Stomach smooth muscle (tissue), 2 donors: Measurements from ENCODE around the gene ATXN1.

Source experiments
- H3K27ac ChIP-seq: one replicate; pipeline ENCODE4 v1.7.0; 2013; ENCODE audit warnings: mild to moderate bottlenecking, low read length, inconsistent platforms
- H3K27me3 ChIP-seq, 2 donors: one replicate each; pipeline ENCODE4 v1.7.0; 2013; ENCODE audit warnings: low read length in 2 of 2; ENCODE audit not compliant: insufficient read depth in 2 of 2, control insufficient read depth in 1 of 2
- H3K36me3 ChIP-seq, 2 donors: one replicate each; pipeline ENCODE4 v1.7.0; 2013; ENCODE audit warnings: low read length in 2 of 2; ENCODE audit not compliant: control insufficient read depth in 2 of 2, insufficient read depth in 2 of 2
- H3K4me1 ChIP-seq: one replicate; pipeline ENCODE4 v1.7.0; 2013; ENCODE audit warnings: low read length; ENCODE audit not compliant: control insufficient read depth, insufficient read depth
- H3K4me3 ChIP-seq, 2 donors: one replicate each; pipeline ENCODE4 v1.7.0; 2013; ENCODE audit warnings: low read length in 2 of 2
- H3K9ac ChIP-seq, 2 donors: one replicate each; pipeline ENCODE4 v1.7.0; 2013; ENCODE audit warnings: low read length in 2 of 2, mild to moderate bottlenecking in 1 of 2
- H3K9me3 ChIP-seq, 2 donors: one replicate each; pipeline ENCODE4 v1.7.0; 2013; ENCODE audit warnings: low read length in 2 of 2; ENCODE audit not compliant: control insufficient read depth in 2 of 2
- donor health status: healthy.
- donor health status: Pancreatic carcinoma.

Gene ATXN1

GRCh38 chr6:16694781-16695578 lies 66.3 kb downstream of the ATXN1 start:
- Histone ChIP-seq H3K4me1 (peaks cover 10% of the 10 kb centered on the region), H3K9ac (no peak overlapping the region), H3K36me3 (peaks cover 0 to 5% of the 10 kb centered on the region in 2 donors), H3K9me3 (no peaks in the 10 kb centered on the region), H3K27ac (no peak overlapping the region), H3K27me3 (no peaks in the 10 kb centered on the region), H3K4me3 (no peak overlapping the region)

GRCh38 chr6:16691324-16691723 lies 69.9 kb downstream of the ATXN1 start:
- H3K9me3 ChIP-seq: no peaks in the 10 kb centered on the region
- H3K27ac ChIP-seq: no peak overlapping the region
- H3K9ac ChIP-seq: no peak overlapping the region
- H3K4me3 ChIP-seq: no peak overlapping the region
- H3K4me1 ChIP-seq: peaks cover 3% of the 10 kb centered on the region
- peaks cover 0 to 5% of the 10 kb centered on the region in 2 donors for H3K36me3 ChIP-seq
- H3K27me3 ChIP-seq: no peaks in the 10 kb centered on the region

DNA sequence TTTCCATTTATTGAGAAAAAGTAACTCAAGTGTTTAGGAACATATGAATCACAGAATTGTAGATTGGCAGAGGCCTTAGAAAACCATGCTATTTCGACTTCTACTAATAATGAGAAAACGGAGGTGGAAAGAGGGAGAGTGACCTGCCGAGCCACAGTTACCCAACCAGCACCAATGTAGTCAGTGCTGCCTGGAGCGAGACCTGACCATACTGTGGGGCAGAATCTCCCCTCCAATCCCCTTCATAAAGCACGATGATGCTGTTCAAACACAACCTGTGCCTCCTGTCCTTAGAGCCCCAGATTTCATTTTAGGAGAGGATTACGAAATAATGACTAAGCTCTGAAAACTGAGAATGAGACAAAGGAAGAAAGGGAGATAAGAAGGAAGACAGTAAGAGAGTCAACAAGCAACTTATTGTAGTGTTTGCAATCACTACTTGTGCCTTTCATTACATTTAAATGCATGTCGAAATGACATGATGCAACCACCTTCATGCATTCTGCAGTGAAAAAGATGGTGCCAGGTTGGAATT lies 70.6 kb downstream of the ATXN1 start:
- peaks cover 3% of the 10 kb centered on the region for H3K4me1 ChIP-seq
- H3K27me3 ChIP-seq: no peaks in the 10 kb centered on the region
- no peak overlapping the region for H3K27ac ChIP-seq
- no peak overlapping the region for H3K4me3 ChIP-seq
- H3K36me3 ChIP-seq: peaks cover 0 to 5% of the 10 kb centered on the region in 2 donors
- H3K9me3 ChIP-seq: no peaks in the 10 kb centered on the region
- H3K9ac ChIP-seq: no peak overlapping the region

DNA sequence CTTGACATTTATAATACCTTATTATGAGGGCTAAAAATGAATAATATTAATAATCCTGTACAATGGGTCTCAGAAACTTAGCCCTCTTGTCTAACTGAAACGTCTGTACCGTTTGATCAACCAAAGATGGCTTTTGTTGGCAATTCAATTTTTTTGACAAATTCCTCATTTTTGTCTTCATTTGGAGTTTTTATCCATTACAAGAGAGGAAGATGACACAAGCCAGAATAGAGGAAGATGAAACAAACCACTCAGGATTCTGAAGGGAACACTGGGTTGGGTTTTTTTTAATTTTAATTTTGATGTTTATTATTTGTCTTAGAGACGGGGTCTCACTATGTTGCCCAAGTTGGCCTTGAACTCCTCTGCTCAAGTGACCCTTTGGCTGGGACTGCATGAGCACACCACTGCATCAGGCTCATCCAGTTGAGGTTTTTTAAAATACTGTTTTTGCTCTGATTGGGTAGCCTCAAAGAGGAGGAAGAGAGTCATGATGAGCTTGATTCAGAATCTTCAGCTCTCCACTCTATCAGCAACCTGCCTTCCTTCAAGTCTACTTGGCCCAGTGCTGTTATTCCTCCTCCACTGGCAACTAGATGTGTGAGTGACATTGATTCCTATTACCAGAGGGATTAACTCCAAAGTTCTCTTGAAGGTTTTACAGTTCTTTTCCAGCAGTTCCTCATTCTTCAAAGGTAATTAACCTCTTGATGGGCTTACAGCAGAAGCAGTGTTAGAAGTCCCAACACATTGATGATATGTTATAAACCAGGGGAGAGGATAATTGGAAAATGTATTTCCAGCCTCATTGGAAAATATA lies 71.3 kb downstream of the ATXN1 start:
- no peak overlapping the region for H3K4me3 ChIP-seq
- peaks cover 0 to 5% of the 10 kb centered on the region in 2 donors for H3K36me3 ChIP-seq
- H3K4me1 ChIP-seq: peaks cover 2% of the 10 kb centered on the region
- no peaks in the 10 kb centered on the region for H3K9me3 ChIP-seq
- no peak overlapping the region for H3K9ac ChIP-seq
- H3K27ac ChIP-seq: no peak overlapping the region
- H3K27me3 ChIP-seq: no peaks in the 10 kb centered on the region

DNA sequence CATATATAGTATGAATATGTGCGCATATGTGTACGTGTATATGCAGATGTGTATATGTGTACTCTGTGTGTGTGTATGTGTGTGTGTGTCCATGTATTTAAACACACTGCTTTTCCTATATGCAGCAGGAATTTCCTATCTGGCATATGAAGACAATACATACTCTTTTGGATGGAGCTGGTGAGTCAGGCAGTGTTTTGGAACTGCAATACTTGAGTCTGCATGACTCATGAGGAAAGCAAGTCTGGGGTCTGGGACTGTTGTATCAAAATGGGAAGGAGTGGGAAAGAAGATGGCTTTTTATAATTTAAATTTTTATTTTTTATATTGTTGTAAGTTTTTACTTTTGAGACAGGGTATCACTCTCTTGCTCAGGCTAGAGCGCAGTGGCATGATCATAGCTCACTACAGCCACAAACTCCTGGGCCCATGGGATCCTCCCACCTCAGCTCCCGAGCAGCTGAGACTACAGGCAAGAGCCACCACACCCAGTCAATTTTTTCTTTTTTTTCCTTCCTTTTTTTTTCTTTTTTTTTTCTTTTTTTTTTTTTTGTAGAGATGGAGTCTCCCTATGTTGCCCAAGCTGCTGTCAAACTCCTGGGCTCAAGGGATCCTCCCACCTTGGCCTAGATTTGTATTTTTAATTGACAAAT lies 72.2 kb downstream of the ATXN1 start:
- Histone ChIP-seq H3K9me3 (no peaks in the 10 kb centered on the region), H3K27me3 (no peaks in the 10 kb centered on the region), H3K4me3 (no peak overlapping the region), H3K9ac (no peak overlapping the region), H3K27ac (no peak overlapping the region), H3K4me1 (no peaks in the 10 kb centered on the region), H3K36me3 (peaks cover 0 to 5% of the 10 kb centered on the region in 2 donors)

- H3K9me3 ChIP-seq: no peaks in the 10 kb centered on the region
- no peaks in the 10 kb centered on the region for H3K27me3 ChIP-seq
- H3K4me1 ChIP-seq: peaks cover 6% of the 10 kb centered on the region
- H3K27ac ChIP-seq: no peak overlapping the region
- no peak overlapping the region for H3K4me3 ChIP-seq
- H3K9ac ChIP-seq: no peak overlapping the region
- H3K36me3 ChIP-seq: peaks cover 0 to 5% of the 10 kb centered on the region in 2 donors
Measured at GRCh38 chr6:16688436-16688835, 72.8 kb downstream of the ATXN1 start.

- Histone ChIP-seq H3K4me1 (peaks cover 10% of the 10 kb centered on the region), H3K9me3 (no peaks in the 10 kb centered on the region), H3K4me3 (no peak overlapping the region), H3K36me3 (peaks cover 0 to 5% of the 10 kb centered on the region in 2 donors), H3K9ac (no peak overlapping the region), H3K27me3 (no peaks in the 10 kb centered on the region), H3K27ac (no peak overlapping the region)
Measured at GRCh38 chr6:16687045-16687444, 74.2 kb downstream of the ATXN1 start.

GRCh38 chr6:16684896-16685554 lies 76.2 kb downstream of the ATXN1 start:
- Histone ChIP-seq H3K4me1 (peaks cover 15% of the 10 kb centered on the region), H3K9ac (no peak overlapping the region), H3K36me3 (no peaks in the 10 kb centered on the region), H3K27ac (no peak overlapping the region), H3K4me3 (no peak overlapping the region), H3K9me3 (no peaks in the 10 kb centered on the region), H3K27me3 (no peaks in the 10 kb centered on the region)

- no peak overlapping the region for H3K9ac ChIP-seq
- no peaks in the 10 kb centered on the region for H3K9me3 ChIP-seq
- H3K27me3 ChIP-seq: no peaks in the 10 kb centered on the region
- no peaks in the 10 kb centered on the region for H3K36me3 ChIP-seq
- H3K4me1 ChIP-seq: peaks cover 15% of the 10 kb centered on the region
- no peak overlapping the region for H3K4me3 ChIP-seq
- no peak overlapping the region for H3K27ac ChIP-seq
Measured at GRCh38 chr6:16684195-16684689, 77.0 kb downstream of the ATXN1 start.

GRCh38 chr6:16683641-16684194 lies 77.5 kb downstream of the ATXN1 start:
- Histone ChIP-seq H3K27ac (no peak overlapping the region), H3K9ac (no peak overlapping the region), H3K9me3 (no peaks in the 10 kb centered on the region), H3K27me3 (no peaks in the 10 kb centered on the region), H3K36me3 (no peaks in the 10 kb centered on the region), H3K4me3 (no peak overlapping the region), H3K4me1 (peaks cover 15% of the 10 kb centered on the region)
